CD8-positive, alpha-beta memory T cell (primary cell): ENCODE data around the gene LMBR1. TPM values are rescaled to one million over a fixed set of nuclear protein-coding genes. Genes with fewer than 3 reads are reported as not detected.
"Not testable (repeated sequence)": the region's sequence is repeated elsewhere in the genome, so short reads cannot be mapped to it uniquely, and the experiment has no call there.

Experiments used
- CTCF ChIA-PET: fragments of 350-600 bp; sonication (Branson Sonifier 250); formaldehyde crosslinking; loops from one replicate; lab custom pipeline; 2021; ENCODE audit warnings: antibody characterized with exemption; lab: Charles Lee
- POLR2A ChIA-PET: fragments of 350-600 bp; sonication (Branson Sonifier 250); formaldehyde crosslinking; loops from one replicate; lab custom pipeline; 2021; ENCODE audit warnings: antibody characterized with exemption; lab: Charles Lee
- DNase-seq, 5 donors: peaks; one replicate each; pipeline versions ENCODE4 v3.0.0 to v3.0.0-alpha.2; 2020 to 2022; ENCODE audit warnings: mixed read lengths in 1 of 5
- H3K27ac ChIP-seq: one replicate; pipeline ENCODE4 v1.7.0; 2013; ENCODE audit warnings: low read depth, mild to moderate bottlenecking, low read length, moderate library complexity
- H3K27me3 ChIP-seq: 2 replicates; pipeline ENCODE4 v1.7.0; 2013; ENCODE audit warnings: low read length, mild to moderate bottlenecking; ENCODE audit not compliant: insufficient read depth, poor library complexity, severe bottlenecking
- H3K36me3 ChIP-seq: 2 replicates; pipeline ENCODE4 v1.7.0; 2013; ENCODE audit warnings: mild to moderate bottlenecking, low read length, moderate library complexity; ENCODE audit not compliant: insufficient read depth
- H3K4me1 ChIP-seq: 2 replicates; pipeline ENCODE4 v1.7.0; 2013; ENCODE audit warnings: mild to moderate bottlenecking, low read length, moderate library complexity; ENCODE audit not compliant: insufficient read depth
- H3K4me3 ChIP-seq: 2 replicates; pipeline ENCODE4 v1.7.0; 2013; ENCODE audit warnings: mild to moderate bottlenecking, low read length
- H3K9me3 ChIP-seq: 2 replicates; pipeline ENCODE4 v1.7.0; 2013; ENCODE audit warnings: mild to moderate bottlenecking, low read length
- H3K27ac Mint-ChIP-seq, 8 donors: one replicate each; pipeline ENCODE4 v1.8.0; 2020 to 2021; ENCODE audit warnings: mixed read lengths in 8 of 8, mild to moderate bottlenecking in 6 of 8, inconsistent platforms in 3 of 8, moderate library complexity in 3 of 8
- H3K27me3 Mint-ChIP-seq, 2 donors: one replicate each; pipeline ENCODE4 v1.8.0; 2020 to 2021; ENCODE audit warnings: mixed read lengths in 2 of 2, mild to moderate bottlenecking in 1 of 2, moderate library complexity in 1 of 2
- H3K36me3 Mint-ChIP-seq, 3 donors: one replicate each; pipeline ENCODE4 v1.8.0; 2020 to 2021; ENCODE audit warnings: mixed read lengths in 3 of 3, inconsistent platforms in 1 of 3, mild to moderate bottlenecking in 1 of 3
- H3K4me1 Mint-ChIP-seq, 3 donors: one replicate each; pipeline ENCODE4 v1.8.0; 2020 to 2021; ENCODE audit warnings: mixed read lengths in 3 of 3, inconsistent platforms in 1 of 3, mild to moderate bottlenecking in 1 of 3
- H3K4me3 Mint-ChIP-seq, 7 donors: one replicate each; pipeline ENCODE4 v1.8.0; 2020 to 2021; ENCODE audit warnings: mixed read lengths in 7 of 7, mild to moderate bottlenecking in 6 of 7, moderate library complexity in 4 of 7, inconsistent platforms in 2 of 7
- H3K9me3 Mint-ChIP-seq, 5 donors: one replicate each; pipeline ENCODE4 v1.8.0; 2020 to 2022; ENCODE audit warnings: mixed read lengths in 5 of 5, mild to moderate bottlenecking in 3 of 5, moderate library complexity in 2 of 5, inconsistent platforms in 1 of 5
- polyA plus RNA-seq: library from polyadenylated mRNA; unstranded; fragments of 300-500 nt; fragmentation: Illumina TruSeq; gene quantifications from one replicate; pipeline ENCODE4 v1.2.3, GENCODE V29; 2021
- total RNA-seq, 2 experiments: library from RNA; stranded (reverse); gene quantifications; one replicate each; pipeline ENCODE4 v1.2.3, GENCODE V29; 2021

The LMBR1 gene
- total and polyA plus RNA-seq, 3 experiments from 2014 or later = 26.8 to 51.9 (median 49.2) TPM

GRCh38 chr7:156651474-156651873, 241.5 kb downstream of the LMBR1 start:
- ChIA-PET CTCF (no interaction called here), POLR2A (no interaction called here)
- Mint-ChIP-seq H3K4me3 (no peak overlapping the region), H3K36me3 (peaks cover 0 to 5% (median 0%) of the 10 kb centered on the region in 3 donors), H3K27ac (no peak overlapping the region), H3K9me3 (peaks cover 0 to 8% (median 2%) of the 10 kb centered on the region in 5 donors), H3K4me1 (no peaks in the 10 kb centered on the region), H3K27me3 (peaks cover 20 to 63% of the 10 kb centered on the region in 2 donors)
- H3K27me3 ChIP-seq = peaks cover 18% of the 10 kb centered on the region
- H3K4me1 ChIP-seq = no peaks in the 10 kb centered on the region
- no peak for DNase-seq
- H3K27ac ChIP-seq = no peak overlapping the region
- no peaks in the 10 kb centered on the region for H3K36me3 ChIP-seq
- H3K9me3 ChIP-seq = no peaks in the 10 kb centered on the region
- H3K4me3 ChIP-seq = no peak overlapping the region

- no peak overlapping the region for H3K4me3 Mint-ChIP-seq
- Histone ChIP-seq H3K4me3 (no peak overlapping the region), H3K27ac (no peak overlapping the region), H3K36me3 (no peaks in the 10 kb centered on the region), H3K27me3 (peaks cover 18% of the 10 kb centered on the region), H3K4me1 (no peaks in the 10 kb centered on the region), H3K9me3 (no peaks in the 10 kb centered on the region)
- peaks cover 20 to 76% of the 10 kb centered on the region in 2 donors for H3K27me3 Mint-ChIP-seq
- H3K9me3 Mint-ChIP-seq = peaks cover 0 to 12% (median 2%) of the 10 kb centered on the region in 5 donors
- H3K36me3 Mint-ChIP-seq = peaks cover 0 to 8% (median 0%) of the 10 kb centered on the region in 3 donors
- no peak for DNase-seq
- POLR2A ChIA-PET = no interaction called here
- CTCF ChIA-PET = no interaction called here
- no peak overlapping the region for H3K27ac Mint-ChIP-seq
- H3K4me1 Mint-ChIP-seq = no peaks in the 10 kb centered on the region
Measured at GRCh38 chr7:156650042-156650441, 242.9 kb downstream of the LMBR1 start.

GRCh38 chr7:156647330-156647729, 245.7 kb downstream of the LMBR1 start:
- H3K4me1 Mint-ChIP-seq, H3K36me3 ChIP-seq, H3K9me3 ChIP-seq, H3K27ac Mint-ChIP-seq, POLR2A ChIA-PET, H3K4me3 ChIP-seq, H3K4me3 Mint-ChIP-seq, H3K27ac ChIP-seq, DNase-seq, H3K36me3 Mint-ChIP-seq, CTCF ChIA-PET, H3K4me1 ChIP-seq: not testable (repeated sequence)
- Mint-ChIP-seq H3K9me3 (peaks cover 0 to 15% (median 2%) of the 10 kb centered on the region in 5 donors), H3K27me3 (peaks cover 17 to 79% of the 10 kb centered on the region in 2 donors)
- peaks cover 18% of the 10 kb centered on the region for H3K27me3 ChIP-seq

GRCh38 chr7:156642306-156643045, 250.5 kb downstream of the LMBR1 start:
- H3K27me3 ChIP-seq = no peaks in the 10 kb centered on the region
- ChIA-PET CTCF (no interaction called here), POLR2A (no interaction called here)
- Mint-ChIP-seq H3K9me3 (peaks cover 6 to 17% (median 6%) of the 10 kb centered on the region in 5 donors), H3K27ac (peak overlapping the region in 1 of 8 donors; percentile 34), H3K4me3 (no peak overlapping the region), H3K4me1 (peaks cover 11 to 20% (median 20%) of the 10 kb centered on the region in 3 donors), H3K27me3 (peaks cover 22 to 66% of the 10 kb centered on the region in 2 donors), H3K36me3 (peaks cover 0 to 4% (median 0%) of the 10 kb centered on the region in 3 donors)
- peaks cover 16% of the 10 kb centered on the region for H3K4me1 ChIP-seq
- H3K27ac ChIP-seq = no peak overlapping the region
- no peaks in the 10 kb centered on the region for H3K36me3 ChIP-seq
- DNase-seq = no peak
- H3K9me3 ChIP-seq = no peaks in the 10 kb centered on the region
- no peak overlapping the region for H3K4me3 ChIP-seq

- Mint-ChIP-seq H3K27ac (peak overlapping the region; percentile 68 to 96 (median 93)), H3K27me3 (peaks cover 22 to 67% of the 10 kb centered on the region in 2 donors), H3K4me3 (peak overlapping the region; percentile 80 to 91 (median 87)), H3K9me3 (peaks cover 6 to 17% (median 6%) of the 10 kb centered on the region in 5 donors), H3K36me3 (peaks cover 0 to 4% (median 0%) of the 10 kb centered on the region in 3 donors), H3K4me1 (peaks cover 11 to 20% (median 20%) of the 10 kb centered on the region in 3 donors)
- no peaks in the 10 kb centered on the region for H3K36me3 ChIP-seq
- H3K4me3 ChIP-seq = peak overlapping the region; percentile 74
- H3K9me3 ChIP-seq = no peaks in the 10 kb centered on the region
- H3K27me3 ChIP-seq = no peaks in the 10 kb centered on the region
- ChIA-PET CTCF (interaction anchor here (1.2 kb wide), 1 partner anchor 12 kb away, joined by 3 read pairs; no protein-coding TSS in a partner anchor), POLR2A (no interaction called here)
- DNase-seq = peak in 3 of 5 donors; percentile 32 to 59 (median 46)
- peak overlapping the region; percentile 83 for H3K27ac ChIP-seq
- peaks cover 16% of the 10 kb centered on the region for H3K4me1 ChIP-seq
Measured at GRCh38 chr7:156640949-156641485, 252.0 kb downstream of the LMBR1 start.

GRCh38 chr7:156640257-156640948, 252.6 kb downstream of the LMBR1 start, which contains the start of gene RNF32:
Gene RNF32 (plus strand): TSS chr7:156640774. CDS start chr7:156643878, 3,104 bp downstream.
- Mint-ChIP-seq H3K27me3 (peaks cover 22 to 68% of the 10 kb centered on the region in 2 donors), H3K4me1 (peaks cover 11 to 20% (median 20%) of the 10 kb centered on the region in 3 donors), H3K36me3 (peaks cover 0 to 4% (median 0%) of the 10 kb centered on the region in 3 donors), H3K9me3 (peaks cover 6 to 16% (median 6%) of the 10 kb centered on the region in 5 donors), H3K4me3 (peak within 1 kb of the TSS; percentile 80 to 91 (median 87)), H3K27ac (peak within 1 kb of the TSS; percentile 68 to 96 (median 94))
- no peaks in the 10 kb centered on the region for H3K27me3 ChIP-seq
- H3K9me3 ChIP-seq = no peaks in the 10 kb centered on the region
- peak within 1 kb of the TSS; percentile 83 for H3K27ac ChIP-seq
- peaks cover 16% of the 10 kb centered on the region for H3K4me1 ChIP-seq
- peak; percentile 82 to 95 (median 90) for DNase-seq
- POLR2A ChIA-PET = no interaction called here
- peak within 1 kb of the TSS; percentile 74 for H3K4me3 ChIP-seq
- CTCF ChIA-PET = no interaction called here
- H3K36me3 ChIP-seq = no peaks in the 10 kb centered on the region

- H3K4me3 Mint-ChIP-seq = peak overlapping the region; percentile 58 to 86 (median 81)
- Histone ChIP-seq H3K27ac (peak overlapping the region; percentile 83), H3K27me3 (no peaks in the 10 kb centered on the region), H3K4me3 (peak overlapping the region; percentile 9), H3K4me1 (peaks cover 16% of the 10 kb centered on the region), H3K36me3 (no peaks in the 10 kb centered on the region), H3K9me3 (no peaks in the 10 kb centered on the region)
- peaks cover 20 to 64% of the 10 kb centered on the region in 2 donors for H3K27me3 Mint-ChIP-seq
- H3K9me3 Mint-ChIP-seq = peaks cover 6 to 13% (median 6%) of the 10 kb centered on the region in 5 donors
- H3K36me3 Mint-ChIP-seq = peaks cover 0 to 4% (median 0%) of the 10 kb centered on the region in 3 donors
- DNase-seq = no peak
- ChIA-PET CTCF (no interaction called here), POLR2A (no interaction called here)
- H3K27ac Mint-ChIP-seq = peak overlapping the region; percentile 32 to 95 (median 84)
- H3K4me1 Mint-ChIP-seq = peaks cover 11 to 20% (median 20%) of the 10 kb centered on the region in 3 donors
Measured at GRCh38 chr7:156639426-156640256, 253.3 kb downstream of the LMBR1 start.
